NCI-H2029 (cell line): ENCODE data around the gene PIGC.

Experiments used
- DNase-seq: peaks from one replicate; lab custom pipeline; 2025; lab: John Stamatoyannopoulos, UW

PIGC gene

GRCh38 chr1:172443666-172444453 is at the start of gene PIGC:
Gene PIGC (minus strand): TSS chr1:172444069. CDS start chr1:172442622, 1,447 bp downstream.
- DNase-seq = peak; percentile 73

GRCh38 chr1:172492421-172492820 is 48.6 kb upstream of the PIGC start:
- no peak for DNase-seq

DNA sequence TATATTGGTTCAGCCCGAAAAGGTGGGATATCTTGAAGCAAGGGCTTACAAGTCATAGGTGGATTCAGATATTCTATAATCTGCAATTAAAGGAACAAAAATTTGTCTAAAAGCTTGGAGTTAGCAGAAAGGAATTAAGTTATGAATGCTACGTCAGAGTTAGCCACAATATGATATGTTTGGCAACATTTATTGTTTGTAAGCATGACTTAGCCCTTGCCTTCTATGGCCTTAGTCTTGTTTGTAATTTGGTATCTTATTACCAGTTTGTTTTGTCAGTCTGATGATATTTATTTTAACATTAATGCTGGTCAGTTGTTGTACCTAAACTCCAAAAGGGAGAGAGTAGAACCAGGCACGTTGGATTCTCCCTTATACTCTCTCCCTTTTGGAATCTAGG is 46.0 kb upstream of the PIGC start:
- no peak for DNase-seq

- DNase-seq = no peak
Observed at GRCh38 chr1:172488393-172488792, 44.5 kb upstream of the PIGC start.

DNA sequence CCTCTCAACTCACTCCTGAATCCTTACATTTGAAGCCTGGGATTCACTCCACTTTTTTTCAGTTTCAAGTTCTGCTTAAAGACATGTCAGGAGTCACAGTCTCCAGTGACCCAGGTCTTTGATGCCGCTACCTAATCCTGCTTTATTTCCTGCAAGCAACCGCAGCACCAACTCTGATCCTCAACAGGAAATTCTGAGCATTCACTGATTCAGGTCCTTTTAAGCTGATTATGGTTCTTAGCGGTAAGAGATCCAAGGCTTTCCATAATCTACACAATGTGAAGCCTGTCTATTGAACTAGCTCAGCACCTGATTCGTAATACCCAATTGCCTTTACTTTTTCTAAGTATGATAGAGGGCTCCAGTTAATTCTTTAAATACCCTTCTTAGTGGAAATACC is 43.7 kb upstream of the PIGC start:
- DNase-seq = no peak

DNA sequence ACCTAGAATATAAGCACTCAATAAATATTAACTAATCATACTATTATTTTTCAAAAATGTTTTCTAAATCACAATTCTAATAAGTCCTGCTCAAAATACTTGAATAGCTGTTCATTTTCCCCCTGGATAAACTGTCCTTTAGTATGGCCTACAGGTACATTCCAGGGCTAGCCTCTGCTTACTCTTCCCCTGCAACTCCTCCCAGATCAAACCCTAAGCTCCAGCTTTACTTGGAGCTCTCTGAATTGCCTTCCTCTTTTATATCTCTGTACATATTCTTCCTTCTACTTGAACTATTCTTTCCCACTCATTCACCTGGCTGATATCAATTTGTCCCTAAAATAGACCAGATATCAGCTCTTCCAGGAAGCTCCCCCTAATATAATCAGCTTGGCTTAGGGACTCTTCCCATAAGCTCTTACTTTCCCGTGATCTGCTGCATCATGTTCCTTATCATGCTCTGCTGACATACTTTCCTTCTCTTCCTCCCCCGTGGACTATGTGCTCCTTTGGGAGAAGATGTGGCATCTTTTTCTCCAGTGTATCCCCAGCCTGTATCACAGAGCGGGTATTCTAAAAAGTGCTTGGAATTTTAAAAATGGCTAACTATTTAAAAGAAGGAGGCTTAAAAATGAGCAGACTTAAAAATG is 43.1 kb upstream of the PIGC start:
- no peak for DNase-seq

GRCh38 chr1:172485626-172486025 is 41.8 kb upstream of the PIGC start:
- DNase-seq = no peak

DNA sequence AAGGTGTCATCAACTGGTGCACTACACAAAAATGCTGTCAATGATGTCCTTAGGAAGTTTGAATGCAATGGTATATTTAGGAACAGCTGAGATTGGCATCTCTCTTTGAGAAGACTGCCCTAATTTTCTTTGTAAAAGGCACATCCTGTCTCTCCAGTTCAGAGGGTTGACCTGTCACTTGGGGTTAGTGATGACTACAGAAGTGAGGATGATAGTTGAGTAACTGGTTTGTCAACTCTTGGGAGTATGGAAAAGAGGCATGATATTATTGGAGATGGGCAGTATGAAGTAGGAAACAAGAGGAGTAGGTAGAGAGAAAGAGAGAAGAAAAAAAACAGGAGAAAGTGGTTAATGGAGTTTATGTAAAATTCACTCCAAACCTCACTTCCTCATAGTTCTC is 40.4 kb upstream of the PIGC start:
- DNase-seq = no peak

DNA sequence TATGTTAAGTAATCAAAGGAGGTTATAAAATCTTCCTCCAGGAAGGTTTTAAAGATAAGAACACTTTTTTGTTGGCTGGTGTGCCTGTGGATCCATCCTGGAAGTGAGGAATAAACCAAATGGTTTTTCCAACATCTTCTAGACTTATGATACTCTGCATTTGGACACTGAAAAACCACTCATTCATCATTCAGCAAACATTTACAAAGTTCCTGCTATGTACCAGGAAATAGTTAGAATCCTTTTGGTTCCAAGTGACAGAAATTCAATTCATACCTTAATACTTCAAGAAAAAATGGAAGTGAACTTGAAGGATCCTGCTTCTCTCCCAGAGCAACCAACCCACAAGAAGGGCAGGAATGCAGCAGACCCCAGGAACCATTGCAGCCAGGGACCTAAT is 39.6 kb upstream of the PIGC start:
- no peak for DNase-seq

- no peak for DNase-seq
Observed at GRCh38 chr1:172482044-172482443, 38.2 kb upstream of the PIGC start.

- no peak for DNase-seq
Observed at GRCh38 chr1:172480431-172480830, 36.6 kb upstream of the PIGC start.

DNA sequence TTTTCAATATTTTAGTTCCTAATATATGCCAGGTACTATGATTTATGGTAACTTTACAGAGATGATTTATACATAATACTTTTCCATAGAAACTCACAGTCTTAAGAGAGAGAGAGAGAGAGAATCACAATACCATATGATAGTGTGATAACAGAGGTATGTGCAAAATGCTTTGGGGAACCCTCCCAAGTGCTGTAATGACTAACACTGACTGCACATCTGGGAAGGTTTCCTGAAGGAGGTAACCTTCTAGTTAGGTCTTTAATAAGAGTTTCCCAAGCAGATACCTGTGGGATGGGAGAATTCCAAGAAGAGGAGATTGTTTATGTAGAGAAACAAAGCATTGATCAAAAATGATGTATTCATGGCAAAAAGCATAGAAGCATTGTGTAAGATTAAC is 34.6 kb upstream of the PIGC start:
- DNase-seq = no peak

- no peak for DNase-seq
Observed at GRCh38 chr1:172477741-172478140, 33.9 kb upstream of the PIGC start.

DNA sequence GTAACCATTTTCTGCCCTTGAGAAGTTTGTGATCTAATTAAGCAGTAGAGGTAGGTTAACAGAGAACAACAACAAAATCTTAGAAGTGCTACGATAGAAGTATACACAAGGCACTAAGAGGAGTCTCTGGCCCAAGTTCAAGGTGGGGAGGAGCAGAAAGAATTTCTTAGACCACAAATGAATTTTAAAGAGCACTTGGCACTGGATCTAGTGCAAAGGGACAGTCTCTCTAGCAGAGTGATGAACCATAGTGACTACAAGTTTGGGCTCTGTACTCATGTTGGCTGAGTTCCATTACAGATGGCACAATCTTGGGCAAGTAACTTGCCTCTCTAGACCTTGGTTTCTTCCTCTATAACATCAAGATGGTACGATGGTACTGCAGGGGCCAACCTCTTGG is 33.3 kb upstream of the PIGC start:
- DNase-seq = no peak

- DNase-seq = no peak
Observed at GRCh38 chr1:172476218-172476811, 32.4 kb upstream of the PIGC start.

DNA sequence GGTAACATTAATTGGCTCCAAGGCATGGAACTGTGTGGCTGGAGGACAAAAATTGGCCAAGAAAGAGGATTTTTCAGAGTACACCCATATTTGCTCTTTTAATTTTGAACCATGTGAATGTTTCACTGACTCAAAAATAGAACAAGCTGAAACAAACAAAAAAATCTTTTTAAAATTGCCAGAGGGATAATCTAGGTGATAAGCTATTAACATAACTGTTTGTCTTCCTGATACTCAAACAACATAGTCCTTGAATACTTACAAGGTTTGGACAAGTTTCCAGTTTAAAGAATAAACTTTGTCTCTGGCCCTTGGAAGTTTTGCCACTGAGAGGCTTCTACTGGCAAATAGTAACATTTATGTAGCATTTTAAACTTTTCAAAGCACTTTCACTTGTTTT is 30.0 kb upstream of the PIGC start:
- DNase-seq = no peak

DNA sequence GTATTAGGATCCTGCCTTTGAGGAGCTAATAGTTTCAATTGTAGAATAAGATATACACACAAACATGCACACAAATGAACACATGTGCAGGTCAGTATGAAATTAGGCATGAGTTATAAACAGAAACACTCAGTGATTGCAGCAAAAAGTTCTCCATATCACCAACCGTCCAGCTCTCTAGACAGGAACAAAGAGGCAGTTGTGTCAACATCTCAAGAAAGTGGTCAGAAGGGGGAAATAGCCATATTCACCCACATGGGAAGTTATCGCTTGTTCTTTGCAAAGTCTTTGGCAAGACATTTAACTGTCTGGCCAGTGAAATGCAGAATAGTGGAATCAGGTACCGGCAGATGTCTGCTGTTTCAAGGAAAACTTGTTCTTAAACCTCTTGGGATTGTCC is 29.4 kb upstream of the PIGC start:
- DNase-seq = no peak

DNA sequence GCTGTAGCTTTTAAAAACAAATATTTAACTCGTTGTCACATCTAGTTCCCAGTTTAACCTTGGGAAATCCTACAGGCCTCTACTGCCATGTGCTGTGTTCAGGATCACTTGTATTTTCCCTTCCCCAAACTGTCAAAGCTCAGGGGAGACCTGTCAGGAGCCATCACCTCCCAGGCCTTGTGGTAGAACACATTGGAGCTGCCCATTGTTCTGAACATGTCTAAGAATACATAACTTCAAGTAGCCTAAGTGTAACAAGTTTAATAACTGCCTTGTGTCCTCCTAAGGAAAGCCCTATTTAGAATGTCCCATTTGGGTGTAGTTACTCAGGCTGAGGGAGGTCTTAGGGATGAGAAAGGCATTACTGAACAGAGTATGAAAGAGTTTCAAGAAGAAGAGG is 28.6 kb upstream of the PIGC start:
- no peak for DNase-seq

DNA sequence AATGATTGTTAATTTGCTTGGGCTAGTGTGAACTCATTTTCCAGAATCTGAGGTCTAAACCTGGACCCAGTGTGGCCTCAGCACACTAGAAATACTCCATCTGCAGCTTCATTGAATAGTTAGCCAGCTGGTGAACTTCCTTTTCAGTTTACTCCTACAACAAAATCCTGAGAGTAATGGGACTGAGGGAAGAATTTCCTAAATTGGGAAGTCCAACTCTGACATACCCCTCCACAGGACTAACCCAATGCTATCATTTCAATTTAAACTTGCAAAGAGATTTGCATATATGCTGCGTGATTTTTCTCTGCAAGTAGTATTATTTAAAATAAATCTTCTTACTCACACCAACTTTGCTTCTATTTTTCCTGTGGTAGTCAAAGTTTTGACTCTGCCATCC is 27.8 kb upstream of the PIGC start:
- DNase-seq = no peak

DNA sequence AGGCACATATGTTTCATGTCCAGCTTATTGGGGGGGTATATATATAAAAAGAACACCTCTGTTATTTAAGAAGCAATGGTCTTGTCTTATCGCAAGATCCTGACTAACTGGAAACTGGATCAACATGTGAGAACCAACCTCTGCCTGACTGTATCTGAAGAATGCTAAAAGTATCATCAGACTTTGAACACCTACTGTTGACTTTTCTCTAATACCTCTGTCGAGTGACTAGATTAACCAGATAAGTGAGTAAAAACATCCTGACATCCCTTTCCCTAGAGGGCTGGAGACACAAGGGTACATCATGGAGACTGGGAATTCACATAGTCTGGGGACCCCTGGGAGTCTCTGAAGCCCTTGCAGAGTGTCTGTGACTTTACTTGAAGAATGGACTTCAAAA is 26.3 kb upstream of the PIGC start:
- no peak for DNase-seq

- DNase-seq = no peak
Observed at GRCh38 chr1:172469717-172470116, 25.8 kb upstream of the PIGC start.

DNA sequence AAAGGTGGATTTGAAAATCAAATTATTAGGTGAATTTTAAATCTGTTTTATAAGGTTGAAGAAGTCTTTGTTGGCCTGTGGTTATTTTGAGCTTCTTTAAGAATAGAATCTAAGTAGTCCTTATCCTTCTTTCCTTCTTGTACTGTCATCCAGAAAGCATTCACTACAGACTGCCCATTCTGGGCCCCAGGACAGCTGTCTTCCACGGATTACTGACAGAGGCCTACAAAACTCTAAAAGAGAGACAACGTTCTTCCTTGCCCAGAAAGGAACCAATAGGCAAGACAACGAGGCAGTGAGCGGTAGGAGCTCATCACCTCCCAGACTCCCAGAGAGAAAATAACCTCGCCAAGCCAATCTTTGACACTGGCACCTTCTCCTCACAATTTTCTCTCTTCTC is 24.4 kb upstream of the PIGC start:
- DNase-seq = no peak

DNA sequence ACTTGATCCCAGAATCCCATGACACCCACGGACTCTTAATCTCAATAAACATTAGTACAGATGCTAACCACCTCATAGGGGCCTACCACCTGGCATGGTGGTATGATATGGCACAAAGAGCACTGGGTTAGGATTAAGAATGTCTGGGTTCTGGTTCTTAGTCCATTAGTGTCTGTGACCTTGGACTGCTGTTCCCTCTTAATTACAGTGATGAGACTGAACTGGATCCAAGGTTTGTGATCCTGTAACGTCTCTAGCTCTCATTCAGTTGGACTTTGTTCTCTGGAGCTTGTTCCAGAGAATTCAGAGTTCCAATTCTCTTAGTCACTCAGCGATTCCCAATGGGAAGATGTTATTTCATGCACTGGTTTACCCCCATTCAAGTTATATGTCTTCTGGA is 23.6 kb upstream of the PIGC start:
- DNase-seq = no peak
